ENCODE measurements around the gene ANXA5.

Gene ANXA5

GRCh38 chr4:121642292-121642691, 54.5 kb downstream of the ANXA5 start:
- Histone ChIP-seq H3K4me3 (ENCODE audit: low read length) (no peak overlapping the region), H3K36me3 (ENCODE audit: insufficient read depth, low read length) (no peaks in the 10 kb centered on the region), H3K27me3 (ENCODE audit: insufficient read depth, low read length) (no peaks in the 10 kb centered on the region), H3K4me1 (ENCODE audit: insufficient read depth, low read length) (no peaks in the 10 kb centered on the region), H3K9me3 (ENCODE audit: low read length) (no peaks in the 10 kb centered on the region), H2AFZ (ENCODE audit: low read depth, low read length) (no peak overlapping the region)

- Histone ChIP-seq H3K36me3 (ENCODE audit: insufficient read depth, low read length) (no peaks in the 10 kb centered on the region), H3K9me3 (ENCODE audit: low read length) (peaks cover 2% of the 10 kb centered on the region), H3K4me1 (ENCODE audit: insufficient read depth, low read length) (peaks cover 22% of the 10 kb centered on the region)
These were observed 63.1 kb downstream of the ANXA5 start for GRCh38 chr4:121633653-121634052.

DNA sequence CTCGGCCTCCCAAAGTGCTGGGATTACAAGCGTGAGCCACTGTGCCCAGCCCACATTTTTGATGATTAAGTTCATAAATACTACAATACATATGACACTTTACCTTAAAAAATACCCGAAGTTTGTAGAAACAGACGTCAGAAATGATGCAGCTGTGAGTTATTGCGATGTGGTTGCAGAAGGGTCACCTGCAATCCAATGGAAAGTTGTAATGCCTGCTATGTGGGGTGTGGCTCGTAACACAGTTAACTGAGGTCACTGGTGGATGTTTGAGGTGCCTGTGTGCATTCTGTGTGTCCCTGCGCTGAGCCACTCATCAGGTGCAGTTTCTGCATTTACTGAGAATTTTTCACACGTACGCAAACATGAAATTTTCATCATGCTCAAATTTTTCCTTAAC, 64.1 kb downstream of the ANXA5 start:
- peak overlapping the region; percentile 79 for H2AFZ ChIP-seq (ENCODE audit: low read depth, low read length)
- peaks cover 2% of the 10 kb centered on the region for H3K9me3 ChIP-seq (ENCODE audit: low read length)
- H3K4me3 ChIP-seq (ENCODE audit: low read length): no peak overlapping the region
- H3K36me3 ChIP-seq (ENCODE audit: insufficient read depth, low read length): no peaks in the 10 kb centered on the region
- no peaks in the 10 kb centered on the region for H3K27me3 ChIP-seq (ENCODE audit: insufficient read depth, low read length)
- H3K4me1 ChIP-seq (ENCODE audit: insufficient read depth, low read length): peaks cover 22% of the 10 kb centered on the region

More at GRCh38 chr4:121633653-121634052, 63.1 kb downstream of the ANXA5 start:
- peak overlapping the region; percentile 79 for H2AFZ ChIP-seq (ENCODE audit: low read depth, low read length)
- no peaks in the 10 kb centered on the region for H3K27me3 ChIP-seq (ENCODE audit: insufficient read depth, low read length)
- peak overlapping the region; percentile 22 for H3K4me3 ChIP-seq (ENCODE audit: low read length)
